Spleen (tissue), 7 donors: ENCODE data around the gene PIM3.

ENCODE experiments used
- CTCF ChIP-seq, 11 experiments: fragments of 200-600 bp in 7 of 11; fragments of 450-650 bp in 4 of 11; sonication (generic) in 4 of 11; IDR thresholded peaks in 8 of 11; conservative IDR thresholded peaks in 3 of 11; 1 replicate in 7 of 11; 2 replicates in 4 of 11; pipeline versions ENCODE4 v1.4.0 to v1.8.0; 2016 to 2021; ENCODE audit warnings: antibody characterized with exemption in 11 of 11, inconsistent platforms in 4 of 11, mild to moderate bottlenecking in 1 of 11
- POLR2A ChIP-seq, 3 donors: fragments of 450-650 bp; IDR thresholded peaks; one replicate each; pipeline ENCODE4 v1.5.1; 2017; ENCODE audit warnings: antibody characterized with exemption in 3 of 3, mild to moderate bottlenecking in 1 of 3
- donor health status: DM: no; HTN: no; CAD: no; lungs with moderate emphysema.
- donor health status: DM: no; HTN: no; CAD: no.
- donor health status: DM: no; HTN: no; CAD: no.

GRCh38 chr22:49962012-49962750, 1.6 kb downstream of the PIM3 start:
- TF ChIP-seq CTCF (IDR thresholded peaks at IDR 0.05 in 8 of 11, conservative IDR thresholded peaks at IDR 0.05 in 3 of 11) (peak in 2 of 11 experiments; percentile 0 to 9), POLR2A (IDR thresholded peaks at IDR 0.05) (peak in 1 of 3 donors; percentile 69)
